HepG2 (cell line): ENCODE measurements around the gene AMER3. TPM values are rescaled to one million over a fixed set of nuclear protein-coding genes. Genes with fewer than 3 reads are reported as not detected.

Experiments used
- ATAC-seq: fragments of 200-7000 bp; cut with Tn5 transposase; 3 replicates; pipeline ENCODE4 v1.9.1; 2020; ENCODE audit warnings: mild to moderate bottlenecking, moderate library complexity
- BruUV-seq: library from RNA; stranded (reverse); fragments of 400-500 nt; replicated peaks from 2 replicates; lab custom pipeline; 2021; lab: Mats Ljungman, UMichigan
- CTCF ChIA-PET: fragments of 300-600 bp; formaldehyde crosslinking; extraction: SDS; loops from one replicate; lab custom pipeline; 2021; ENCODE audit warnings: low total read pairs, inconsistent platforms, low intra/inter-chr PET ratio; lab: Yijun Ruan, JAX
- POLR2A ChIA-PET: fragments of 350-600 bp; sonication (Branson Sonifier 250); formaldehyde crosslinking; loops from one replicate; lab custom pipeline; 2020; ENCODE audit warnings: antibody characterized with exemption, inconsistent platforms; lab: Yijun Ruan, JAX
- DNase-seq: peaks from one replicate; pipeline ENCODE4 v3.0.0-alpha.2; 2015; ENCODE audit warnings: low spot score
- FAIRE-seq: peaks from 3 replicates; lab custom pipeline; 2011; peaks lifted over from hg19 to GRCh38; lab: Jason Lieb, UNC
- H2AFZ ChIP-seq: one replicate; pipeline ENCODE4 v1.6.1; 2011; ENCODE audit warnings: low read length, inconsistent platforms
- H3K27ac ChIP-seq: fragments of 300-600 bp; 3 replicates; pipeline ENCODE4 v1.8.0; 2011; ENCODE audit warnings: mixed run types, mild to moderate bottlenecking, mixed read lengths, low read length, inconsistent platforms; ENCODE audit not compliant: insufficient read depth; ENCODE audit errors: extremely low read length
- H3K27me3 ChIP-seq, 2 experiments: fragments of 200-600 bp in 1 of 2; 2 replicates in 1 of 2; 3 replicates in 1 of 2; pipeline versions ENCODE4 v1.6.0 to v1.8.0; 2011; ENCODE audit warnings: low read length in 2 of 2, mild to moderate bottlenecking in 2 of 2, moderate library complexity in 2 of 2, inconsistent platforms in 1 of 2; ENCODE audit not compliant: insufficient read depth in 2 of 2, control insufficient read depth in 1 of 2
- H3K36me3 ChIP-seq, 2 experiments: fragments of 200-600 bp in 1 of 2; replicated peaks in 1 of 2; 2 replicates in 1 of 2; 3 replicates in 1 of 2; pipeline versions ENCODE4 v1.5.1 to v1.8.0; 2011; ENCODE audit warnings: low read length in 2 of 2, inconsistent platforms in 1 of 2; ENCODE audit not compliant: insufficient read depth in 2 of 2, control insufficient read depth in 1 of 2
- H3K4me1 ChIP-seq: 2 replicates; pipeline ENCODE4 v1.5.1; 2012; ENCODE audit warnings: low read length, inconsistent platforms; ENCODE audit not compliant: insufficient read depth
- H3K4me2 ChIP-seq: 2 replicates; pipeline ENCODE4 v1.6.0; 2011; ENCODE audit warnings: low read depth, low read length, inconsistent platforms
- H3K4me3 ChIP-seq, 3 experiments: fragments of 200-600 bp in 1 of 3; sonication (generic), shearing (Covaris generic) in 1 of 3; replicated peaks in 1 of 3; 2 replicates each; pipeline ENCODE4 v1.5.1; 2011 to 2016; ENCODE audit warnings: low read length in 3 of 3, inconsistent platforms in 2 of 3, low read depth in 2 of 3, mild to moderate bottlenecking in 2 of 3, control low read depth in 1 of 3, mixed read lengths in 1 of 3; ENCODE audit not compliant: insufficient read depth in 1 of 3
- H3K79me2 ChIP-seq: one replicate; pipeline ENCODE4 v1.6.1; 2011; ENCODE audit warnings: low read length, inconsistent platforms; ENCODE audit not compliant: insufficient read depth
- H3K9ac ChIP-seq: 2 replicates; pipeline ENCODE4 v1.6.0; 2011; ENCODE audit warnings: mild to moderate bottlenecking, low read depth, low read length, inconsistent platforms; ENCODE audit not compliant: insufficient read depth
- H3K9me3 ChIP-seq: 2 replicates; pipeline ENCODE4 v1.5.1; 2012; ENCODE audit warnings: mild to moderate bottlenecking, low read length
- H4K20me1 ChIP-seq: 2 replicates; pipeline ENCODE4 v1.6.0; 2011; ENCODE audit warnings: inconsistent platforms, mild to moderate bottlenecking, low read length, moderate library complexity; ENCODE audit not compliant: insufficient read depth
- CREM ChIP-seq, 2 experiments: sonication (generic) in 1 of 2; formaldehyde crosslinking in 1 of 2; IDR thresholded peaks; 2 replicates each; pipeline versions ENCODE4 v1.4.0 to v1.6.1; 2016 to 2020; ENCODE audit warnings: antibody characterized with exemption in 1 of 2, mild to moderate bottlenecking in 1 of 2, missing genetic modification reagents in 1 of 2
- HMGXB3 ChIP-seq: sonication (generic); formaldehyde crosslinking; IDR thresholded peaks from 2 replicates; pipeline ENCODE4 v1.4.0; 2020; ENCODE audit warnings: missing genetic modification reagents, borderline replicate concordance
- LRRFIP1 ChIP-seq: sonication (generic); formaldehyde crosslinking; conservative IDR thresholded peaks from 2 replicates; pipeline ENCODE4 v1.4.0; 2020; ENCODE audit warnings: missing genetic modification reagents
- MNT ChIP-seq: fragments of 450-650 bp; IDR thresholded peaks from 2 replicates; pipeline ENCODE4 v1.6.1; 2016
- MXD1 ChIP-seq: sonication (generic); formaldehyde crosslinking; IDR thresholded peaks from 2 replicates; pipeline ENCODE4 v1.4.0; 2020; ENCODE audit warnings: mild to moderate bottlenecking, missing genetic modification reagents
- PITX1 ChIP-seq: sonication (generic); formaldehyde crosslinking; IDR thresholded peaks from 2 replicates; pipeline ENCODE4 v1.5.1; 2020; ENCODE audit warnings: mild to moderate bottlenecking, missing genetic modification reagents
- ZNF24 ChIP-seq: fragments of 450-650 bp; IDR thresholded peaks from 2 replicates; pipeline ENCODE4 v1.6.1; 2017; ENCODE audit warnings: antibody characterized with exemption, mild to moderate bottlenecking
- ZNF709 ChIP-seq: sonication (generic); formaldehyde crosslinking; IDR thresholded peaks from 2 replicates; pipeline ENCODE4 v1.5.0; 2020; ENCODE audit warnings: mild to moderate bottlenecking, missing genetic modification reagents
- WGBS: methylation state at CpG from one replicate; pipeline ENCODE4 v1.1.6; 2017; ENCODE audit warnings: low lambda C conversion rate; 5-methylcytosine and 5-hydroxymethylcytosine counted together
- in situ Hi-C: cut with HindIII; loops from 2 replicates; pipeline ENCODE4 v1.10.0; 2017; ENCODE audit warnings: low pct_unique_long_range_greater_than_20kb; ENCODE audit not compliant: extremely low pct_ligation_motif_present
- intact Hi-C: fragments of 100-400 bp; cut with micrococcal nuclease; formaldehyde crosslinking; loops from one replicate; pipeline ENCODE4 v1.10.0; 2022; ENCODE audit not compliant: unreplicated experiment
- polyA plus RNA-seq, 8 experiments: library from polyadenylated mRNA; depleted of rRNA in 3 of 8; stranded (reverse) in 7 of 8; unstranded in 1 of 8; fragments of >200 nt; fragmentation: Illumina TruSeq in 4 of 8; extraction: Trizol in 4 of 8; gene quantifications; 2 replicates each; pipeline versions ENCODE4 v1.2.1 to v1.2.3, GENCODE V29; 2011 to 2016; ENCODE audit warnings: low read depth in 4 of 8, missing spikeins in 1 of 8, mixed read lengths in 1 of 8; ENCODE audit not compliant: insufficient read depth in 1 of 8
- total RNA-seq, 5 experiments: library from RNA; depleted of rRNA; stranded (reverse); fragments of >200 nt; fragmentation: Illumina TruSeq; extraction: Trizol; gene quantifications; 2 replicates each; pipeline ENCODE4 v1.2.3, GENCODE V29; 2016; ENCODE audit warnings: low read depth in 1 of 5

AMER3 gene
- total and polyA plus RNA-seq, 2 of the 13 experiments (the other 11 are each of a cell fraction or from before 2014, with no cell fraction given), result not detected

GRCh38 chr2:130791617-130791939 is 36.2 kb downstream of the AMER3 start:
- H3K9ac ChIP-seq, result no peak overlapping the region
- BruUV-seq, result no TSS peak
- in situ Hi-C loops, result no loop called here
- no peak overlapping the region for H3K4me2 ChIP-seq
- H3K4me1 ChIP-seq, result no peaks in the 10 kb centered on the region
- H3K9me3 ChIP-seq, result no peaks in the 10 kb centered on the region
- H3K79me2 ChIP-seq, result no peaks in the 10 kb centered on the region
- no peak for ATAC-seq
- TF ChIP-seq CREM (IDR thresholded peaks at IDR 0.05) (no peak), CREM (CRISPR knock-in tag; IDR thresholded peaks at IDR 0.05) (no peak), MNT (0 out of 2 replicates have a peak, but pooled peaks have one; percentile 18), ZNF24 (no peak)
- no peaks in the 10 kb centered on the region for H3K36me3 ChIP-seq
- ChIA-PET CTCF (no interaction called here), POLR2A (no interaction called here)
- no peak for FAIRE-seq
- no peak overlapping the region for H2AFZ ChIP-seq
- intact Hi-C loops, result no loop called here
- H3K4me3 ChIP-seq, result no peak overlapping the region
- no peak overlapping the region for H3K27ac ChIP-seq
- peaks cover 4 to 16% of the 10 kb centered on the region in 2 experiments; a peak in 2 of 5 replicates for H3K27me3 ChIP-seq
- no peak for DNase-seq
- 14% methylated on average over 1 of the region's 4 CpGs for WGBS
- H4K20me1 ChIP-seq, result no peaks in the 10 kb centered on the region

- FAIRE-seq (no peak), ATAC-seq (no peak), DNase-seq (no peak)
- no peak overlapping the region for H2AFZ ChIP-seq
- CTCF ChIA-PET, result interaction anchor here (1.1 to 1.5 kb wide), 2 partner anchors 78 to 125 kb away, joined by 3 to 4 read pairs; no protein-coding TSS in a partner anchor
- no peak overlapping the region for H3K27ac ChIP-seq
- H3K4me2 ChIP-seq, result no peak overlapping the region
- in situ Hi-C loops, result no loop called here
- H4K20me1 ChIP-seq, result no peaks in the 10 kb centered on the region
- H3K9me3 ChIP-seq, result no peaks in the 10 kb centered on the region
- no TSS peak for BruUV-seq
- H3K9ac ChIP-seq, result no peak overlapping the region
- 3% methylated on average over 2 of the region's 2 CpGs for WGBS
- TF ChIP-seq MXD1 (CRISPR knock-in tag) (no peak), LRRFIP1 (CRISPR knock-in tag) (no peak), HMGXB3 (CRISPR knock-in tag) (no peak), PITX1 (CRISPR knock-in tag) (no peak), ZNF709 (no peak)
- TF ChIP-seq, all 625 proteins: peak for 0
- intact Hi-C loops, result no loop called here
- POLR2A ChIA-PET, result no interaction called here
- H3K4me3 ChIP-seq, result no peak overlapping the region
- no peaks in the 10 kb centered on the region for H3K79me2 ChIP-seq
- peaks cover 4 to 17% of the 10 kb centered on the region in 2 experiments; a peak in 2 of 5 replicates for H3K27me3 ChIP-seq
- no peaks in the 10 kb centered on the region for H3K36me3 ChIP-seq
- 0 out of 2 replicates have a peak, but pooled peaks cover 6% of the 10 kb centered on the region for H3K4me1 ChIP-seq
These were observed 40.1 kb downstream of the AMER3 start for GRCh38 chr2:130795431-130795830.
